Neutrophil (primary cell): ENCODE results near the gene B4GALNT2.

Experiments used
- H3K27ac ChIP-seq: fragments of 200-600 bp; sonication (generic); 2 replicates; pipeline ENCODE4 v1.5.1; 2016; ENCODE audit warnings: mild to moderate bottlenecking, moderate library complexity
- H3K27me3 ChIP-seq: fragments of 200-600 bp; sonication (generic); 2 replicates; pipeline ENCODE4 v1.6.0; 2016; ENCODE audit warnings: mild to moderate bottlenecking
- H3K36me3 ChIP-seq: fragments of 200-600 bp; sonication (generic); 2 replicates; pipeline ENCODE4 v1.5.1; 2017
- H3K4me1 ChIP-seq, 2 experiments: fragments of 200-600 bp in 1 of 2; sonication (generic) in 1 of 2; 1 replicate in 1 of 2; 2 replicates in 1 of 2; pipeline versions ENCODE4 v1.5.1 to v1.6.1; 2013 to 2016; ENCODE audit warnings: low read depth in 1 of 2, low read length in 1 of 2, mild to moderate bottlenecking in 1 of 2, moderate library complexity in 1 of 2; ENCODE audit not compliant: control insufficient read depth in 1 of 2, insufficient read depth in 1 of 2
- H3K4me3 ChIP-seq, 2 experiments: fragments of 200-600 bp in 1 of 2; sonication (generic) in 1 of 2; 1 replicate in 1 of 2; 2 replicates in 1 of 2; pipeline ENCODE4 v1.5.1; 2013 to 2016; ENCODE audit warnings: low read depth in 1 of 2, low read length in 1 of 2, mild to moderate bottlenecking in 1 of 2, moderate library complexity in 1 of 2
- H3K9me3 ChIP-seq: fragments of 200-600 bp; sonication (generic); 2 replicates; pipeline ENCODE4 v1.5.1; 2016
- TF ChIP-seq, protein P1 (sequence below): fragments of 200-600 bp; sonication (generic); IDR thresholded peaks from 2 replicates; pipeline ENCODE4 v1.5.1; 2016; ENCODE audit warnings: antibody characterized with exemption

B4GALNT2 gene

DNA sequence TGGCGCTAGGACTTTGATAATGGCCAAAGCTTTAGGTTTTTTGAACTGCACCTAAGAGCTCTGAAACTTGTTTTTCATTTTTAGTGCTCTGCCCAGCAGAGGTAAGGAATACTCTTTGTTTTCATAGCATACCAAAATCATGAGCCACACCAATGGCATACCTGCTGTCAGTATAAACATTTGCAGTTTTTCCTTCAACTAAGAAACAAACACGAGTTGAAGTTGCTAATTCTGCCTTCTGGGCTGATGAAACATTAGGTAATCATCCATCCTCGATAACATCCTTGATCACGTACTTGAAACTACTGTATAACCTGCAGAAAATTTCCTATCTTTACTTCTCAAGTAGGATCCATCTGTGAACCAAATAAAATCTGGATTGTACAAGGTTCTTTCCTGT is 20.6 kb upstream of the B4GALNT2 start:
- Histone ChIP-seq H3K4me3 (no peak overlapping the region), H3K4me1 (no peaks in the 10 kb centered on the region), H3K27ac (no peak overlapping the region), H3K9me3 (no peaks in the 10 kb centered on the region), H3K27me3 (peaks cover 63% of the 10 kb centered on the region), H3K36me3 (no peaks in the 10 kb centered on the region)
- TF ChIP-seq, protein P1, sequence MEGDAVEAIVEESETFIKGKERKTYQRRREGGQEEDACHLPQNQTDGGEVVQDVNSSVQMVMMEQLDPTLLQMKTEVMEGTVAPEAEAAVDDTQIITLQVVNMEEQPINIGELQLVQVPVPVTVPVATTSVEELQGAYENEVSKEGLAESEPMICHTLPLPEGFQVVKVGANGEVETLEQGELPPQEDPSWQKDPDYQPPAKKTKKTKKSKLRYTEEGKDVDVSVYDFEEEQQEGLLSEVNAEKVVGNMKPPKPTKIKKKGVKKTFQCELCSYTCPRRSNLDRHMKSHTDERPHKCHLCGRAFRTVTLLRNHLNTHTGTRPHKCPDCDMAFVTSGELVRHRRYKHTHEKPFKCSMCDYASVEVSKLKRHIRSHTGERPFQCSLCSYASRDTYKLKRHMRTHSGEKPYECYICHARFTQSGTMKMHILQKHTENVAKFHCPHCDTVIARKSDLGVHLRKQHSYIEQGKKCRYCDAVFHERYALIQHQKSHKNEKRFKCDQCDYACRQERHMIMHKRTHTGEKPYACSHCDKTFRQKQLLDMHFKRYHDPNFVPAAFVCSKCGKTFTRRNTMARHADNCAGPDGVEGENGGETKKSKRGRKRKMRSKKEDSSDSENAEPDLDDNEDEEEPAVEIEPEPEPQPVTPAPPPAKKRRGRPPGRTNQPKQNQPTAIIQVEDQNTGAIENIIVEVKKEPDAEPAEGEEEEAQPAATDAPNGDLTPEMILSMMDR: no peak

DNA sequence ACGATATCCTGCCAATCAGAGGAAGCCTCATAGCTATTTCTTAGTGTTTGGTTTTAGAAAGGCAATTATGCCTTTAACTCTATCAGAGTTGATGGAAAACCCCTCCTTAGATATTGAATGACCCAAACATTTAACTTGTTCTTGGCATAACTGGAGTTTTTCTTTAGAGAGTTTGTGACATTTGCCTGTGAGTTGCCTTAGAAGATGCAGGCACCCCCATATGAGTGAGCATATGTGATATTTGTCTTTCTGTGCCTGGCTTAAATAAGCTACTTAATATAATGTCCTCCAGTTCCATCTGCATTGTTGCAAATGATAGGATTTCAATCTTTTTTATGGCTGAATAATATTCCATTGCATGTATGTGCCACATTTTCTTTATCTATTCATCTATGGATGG is 19.6 kb upstream of the B4GALNT2 start:
- TF ChIP-seq, protein P1: no peak
- H3K4me3 ChIP-seq: no peak overlapping the region
- peaks cover 59% of the 10 kb centered on the region for H3K27me3 ChIP-seq
- no peaks in the 10 kb centered on the region for H3K9me3 ChIP-seq
- no peaks in the 10 kb centered on the region for H3K36me3 ChIP-seq
- H3K27ac ChIP-seq: no peak overlapping the region
- H3K4me1 ChIP-seq: peaks cover 4 to 5% of the 10 kb centered on the region in 2 experiments

DNA sequence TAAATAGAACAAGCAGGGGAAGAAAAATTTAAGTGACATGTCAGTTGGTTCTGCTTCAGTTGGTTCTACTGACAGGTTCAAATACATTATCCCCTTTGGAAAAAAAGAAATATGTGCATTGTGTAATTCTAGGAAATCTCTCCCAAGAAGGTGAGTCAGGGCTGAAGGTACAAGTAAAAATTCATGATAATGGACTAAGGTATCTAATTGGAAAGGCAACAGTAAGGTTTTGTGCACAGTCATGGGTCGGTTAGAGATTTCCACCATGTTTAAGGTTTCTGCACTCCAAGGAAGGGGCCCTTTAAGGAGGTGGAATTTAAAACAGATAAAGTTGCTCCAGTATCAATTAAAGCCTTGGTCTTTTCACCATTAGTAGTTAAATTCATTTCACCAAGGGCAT is 17.9 kb upstream of the B4GALNT2 start:
- Histone ChIP-seq H3K4me3 (no peak overlapping the region), H3K27ac (no peak overlapping the region), H3K36me3 (no peaks in the 10 kb centered on the region), H3K27me3 (peaks cover 61% of the 10 kb centered on the region), H3K9me3 (no peaks in the 10 kb centered on the region), H3K4me1 (peaks cover 11% of the 10 kb centered on the region in 2 experiments)
- TF ChIP-seq, protein P1: no peak

DNA sequence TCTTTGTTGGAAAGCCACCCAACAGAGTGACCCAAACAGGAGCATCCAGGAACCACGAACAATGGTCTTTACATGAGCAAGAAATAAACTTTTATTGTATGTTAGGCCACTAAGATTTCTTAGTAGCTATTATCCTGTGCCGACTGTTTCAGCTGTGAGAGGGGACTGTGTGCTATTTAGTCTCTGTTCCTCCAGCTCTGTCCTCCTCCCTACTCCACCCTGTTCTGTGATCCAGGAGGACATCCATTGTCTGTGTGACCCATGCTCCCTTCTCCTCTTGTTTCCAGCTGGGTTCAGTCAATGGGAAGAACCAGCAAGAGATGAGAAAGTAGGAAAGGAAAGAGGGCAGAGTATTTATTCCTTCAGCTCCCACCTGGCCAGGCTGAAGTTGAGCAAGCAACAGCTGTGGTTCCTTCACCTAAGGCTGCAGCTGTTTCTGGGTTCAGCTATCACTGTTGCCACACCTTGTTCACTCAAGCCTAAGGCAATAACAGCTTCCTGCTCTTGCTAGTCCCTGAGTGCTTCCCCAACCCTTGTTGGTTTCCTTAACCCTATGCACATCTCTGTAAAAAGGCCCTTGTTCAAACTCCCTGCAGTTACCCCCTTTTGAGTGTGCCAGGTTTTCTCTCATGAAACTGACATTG is 14.9 kb upstream of the B4GALNT2 start:
- no peak overlapping the region for H3K27ac ChIP-seq
- TF ChIP-seq, protein P1: no peak
- H3K27me3 ChIP-seq: peaks cover 77% of the 10 kb centered on the region
- H3K9me3 ChIP-seq: no peaks in the 10 kb centered on the region
- H3K4me1 ChIP-seq: peaks cover 11% of the 10 kb centered on the region in 2 experiments
- no peaks in the 10 kb centered on the region for H3K36me3 ChIP-seq
- no peak overlapping the region for H3K4me3 ChIP-seq

DNA sequence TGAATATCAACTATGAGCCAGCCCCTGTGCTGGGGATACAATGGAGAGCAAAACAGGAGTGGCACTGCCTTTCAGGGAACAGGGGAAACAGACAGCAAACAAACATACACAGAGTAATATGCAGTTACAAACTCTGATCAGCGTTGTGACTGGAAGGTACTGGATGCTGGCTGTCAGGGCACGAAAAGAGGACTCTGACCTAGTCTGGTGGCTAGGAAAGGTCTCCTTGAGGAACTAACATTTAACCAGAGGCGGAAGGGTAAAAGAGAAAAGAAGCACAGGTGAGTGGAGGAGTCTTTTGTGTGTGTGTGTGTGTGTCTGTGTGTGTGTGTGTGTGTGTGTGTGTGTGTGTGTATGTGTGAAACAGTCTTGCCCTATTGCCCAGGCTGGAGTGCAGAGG is 12.4 kb upstream of the B4GALNT2 start:
- Histone ChIP-seq H3K27ac (no peak overlapping the region), H3K36me3 (no peaks in the 10 kb centered on the region), H3K9me3 (no peaks in the 10 kb centered on the region), H3K27me3 (peaks cover 82% of the 10 kb centered on the region), H3K4me1 (peaks cover 11% of the 10 kb centered on the region in 2 experiments), H3K4me3 (no peak overlapping the region)
- TF ChIP-seq, protein P1: no peak
